GM19452 (cell line): Measurements from ENCODE around the gene CTCFL.

ENCODE experiments used
- ATAC-seq: cut with Tn5 transposase; IDR thresholded peaks from one replicate; pipeline ENCODE4 v1.9.1; 2021; ENCODE audit not compliant: unreplicated experiment

CTCFL gene

DNA sequence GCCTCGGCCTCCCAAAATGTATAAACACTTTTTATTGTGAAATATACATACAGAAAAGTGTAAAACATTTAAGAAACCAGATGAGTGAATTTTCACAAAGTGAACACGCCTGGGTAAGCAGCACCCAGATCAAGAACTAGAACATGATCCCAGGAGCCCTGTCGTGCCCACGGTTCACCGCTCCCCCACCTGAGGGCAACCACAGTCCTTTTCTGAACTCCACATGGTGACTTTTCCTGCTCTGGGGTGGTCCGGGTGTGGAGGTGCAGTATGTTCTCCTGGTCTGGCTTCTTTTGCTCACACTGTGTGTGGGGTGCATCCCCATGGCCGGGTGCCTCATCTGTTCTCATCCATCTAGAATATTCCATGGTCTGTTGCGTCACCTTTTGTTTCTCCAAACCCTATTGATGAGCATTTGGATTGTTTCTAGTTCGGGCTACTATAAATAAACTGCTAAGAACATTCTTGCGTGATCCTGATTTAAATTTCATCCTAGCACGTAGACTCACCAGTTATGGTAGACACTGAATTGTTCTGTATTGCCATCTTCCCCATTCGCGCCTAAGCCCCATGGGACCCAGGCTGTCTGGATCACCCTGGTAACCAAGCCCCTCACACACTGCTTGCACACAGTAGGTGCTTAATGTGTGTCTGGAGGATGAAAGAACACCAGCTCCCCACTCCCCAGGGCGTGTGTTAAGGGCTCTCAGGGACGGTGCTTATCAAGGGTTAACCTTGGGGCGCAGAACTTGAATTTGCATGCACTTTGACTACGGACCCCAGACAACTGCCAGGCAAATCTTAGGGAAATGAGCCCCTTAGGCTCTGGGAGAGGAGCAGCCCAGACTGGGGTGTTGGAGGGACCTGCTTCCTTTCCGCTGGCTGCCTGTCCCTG lies 56.2 kb downstream of the CTCFL start:
- no peak for ATAC-seq

DNA sequence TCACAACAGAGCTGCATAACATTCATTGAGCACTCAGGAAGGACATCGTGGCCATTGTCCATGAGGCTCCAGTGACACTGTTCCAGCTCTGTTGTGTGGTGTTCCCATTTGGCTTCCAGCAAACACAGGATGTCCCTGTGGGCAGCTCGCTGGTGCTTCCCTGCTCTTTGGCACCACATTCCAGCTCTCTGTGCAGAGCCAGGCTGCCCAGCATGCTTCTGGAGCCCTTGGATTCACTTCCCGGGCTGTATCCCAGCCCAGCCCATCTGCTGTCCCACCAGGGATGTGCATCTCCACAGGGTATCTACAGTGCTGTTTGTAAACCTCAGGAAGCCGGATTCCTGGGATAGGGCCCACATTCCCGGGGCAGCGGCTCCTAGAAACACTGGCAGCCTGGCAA lies 57.2 kb downstream of the CTCFL start:
- ATAC-seq = no peak

DNA sequence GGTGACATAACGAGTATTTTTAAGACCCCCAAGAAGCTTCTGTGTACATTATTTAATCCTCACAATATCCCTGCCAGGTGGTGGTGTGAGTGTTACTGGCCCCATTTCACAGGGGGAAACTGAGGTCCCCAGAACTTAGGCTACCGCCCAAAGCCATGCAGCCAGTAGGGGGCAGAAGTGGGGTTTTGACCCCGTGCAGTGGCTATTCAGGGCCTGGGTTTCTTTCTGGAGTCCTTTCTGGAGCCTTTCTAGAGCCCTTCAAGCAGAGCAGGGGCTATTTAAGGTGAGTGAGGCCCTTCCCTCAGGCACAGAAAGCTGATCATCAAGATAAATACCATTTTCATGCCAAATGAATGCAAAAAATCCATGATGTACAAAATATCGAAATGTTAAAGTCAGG lies 59.0 kb downstream of the CTCFL start:
- no peak for ATAC-seq

DNA sequence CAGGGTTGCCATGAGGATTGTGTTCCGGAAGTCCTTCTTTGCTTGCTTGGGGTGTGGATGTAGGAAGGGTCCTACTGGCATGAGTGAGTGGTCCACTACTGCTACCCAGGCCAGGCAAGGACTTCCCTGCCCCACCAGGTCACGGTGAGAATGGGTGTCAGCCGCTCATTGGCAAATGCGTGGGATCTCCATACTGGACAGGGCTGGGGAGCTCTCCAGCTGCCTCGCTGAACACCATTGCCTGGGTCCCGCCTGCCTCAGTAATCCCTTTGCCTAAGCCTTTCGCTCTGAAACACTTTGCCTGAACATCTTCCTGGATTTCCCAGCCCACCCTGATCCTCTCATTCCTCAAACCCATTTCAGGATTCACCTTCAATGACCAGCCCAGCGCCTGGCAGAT lies 59.5 kb downstream of the CTCFL start:
- no peak for ATAC-seq

DNA sequence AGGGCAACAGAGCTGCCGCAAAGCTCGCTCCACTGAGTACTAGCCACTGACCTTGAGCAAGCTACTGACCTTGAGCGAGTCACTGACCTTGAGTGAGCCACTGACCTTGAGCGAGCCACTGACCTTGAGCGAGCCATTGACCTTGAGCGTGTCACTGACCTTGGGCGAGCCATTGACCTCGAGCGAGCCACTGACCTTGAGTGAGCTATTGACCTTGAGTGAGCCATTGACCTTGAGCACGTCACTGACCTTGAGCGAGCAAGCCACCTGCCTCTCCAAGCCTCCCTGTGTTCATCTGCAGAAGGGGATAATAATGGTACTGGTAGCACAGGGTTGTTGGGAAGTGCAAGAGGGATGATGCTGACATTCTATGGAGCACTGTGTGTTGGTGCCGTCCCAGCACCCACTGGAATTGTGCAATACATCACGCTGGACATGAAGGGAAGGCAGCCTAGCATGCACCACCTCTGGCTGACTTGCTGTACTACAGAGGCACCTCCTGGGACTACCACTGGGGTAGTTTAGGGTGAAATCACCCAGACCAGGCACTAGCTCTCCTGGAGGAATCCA lies 60.2 kb downstream of the CTCFL start:
- no peak for ATAC-seq

DNA sequence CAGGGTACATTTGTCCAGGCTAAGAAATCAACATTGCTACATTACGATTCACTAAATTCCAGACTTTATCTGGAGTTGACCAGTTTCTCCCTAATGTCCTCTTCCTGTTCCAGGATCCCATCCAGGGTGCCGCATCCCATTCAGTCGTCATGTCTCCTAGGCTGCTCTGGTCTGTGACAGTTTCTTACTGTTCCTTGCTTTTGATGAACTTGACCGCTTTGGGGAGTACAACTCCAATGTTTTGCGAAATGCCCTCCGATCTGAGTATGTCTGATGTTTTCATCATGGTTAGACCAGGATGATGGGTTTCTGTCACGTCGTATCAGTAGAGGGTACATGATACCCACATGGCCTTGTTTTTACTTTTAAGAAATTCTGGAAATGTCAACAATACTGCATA lies 62.2 kb downstream of the CTCFL start:
- ATAC-seq = no peak

DNA sequence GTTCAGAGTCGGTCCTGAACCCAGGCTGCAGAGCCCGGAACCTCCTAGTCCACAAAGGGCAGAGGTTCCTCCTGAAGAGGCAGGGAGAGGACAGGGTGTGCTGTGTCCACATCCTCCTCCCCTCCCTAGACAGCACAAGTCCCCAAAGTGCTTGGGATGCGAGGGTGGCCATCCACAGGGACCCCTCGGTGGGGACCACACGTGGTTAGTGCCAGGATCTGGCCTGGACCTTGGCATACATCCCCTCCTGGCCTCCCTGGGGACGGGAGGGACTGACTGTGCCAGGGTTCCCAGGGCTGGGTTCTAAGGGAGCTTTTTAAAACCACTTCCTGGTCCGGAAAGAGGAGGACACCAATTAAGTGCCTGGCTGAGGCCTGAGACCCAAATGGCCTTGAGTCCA lies 63.2 kb downstream of the CTCFL start:
- no peak for ATAC-seq

DNA sequence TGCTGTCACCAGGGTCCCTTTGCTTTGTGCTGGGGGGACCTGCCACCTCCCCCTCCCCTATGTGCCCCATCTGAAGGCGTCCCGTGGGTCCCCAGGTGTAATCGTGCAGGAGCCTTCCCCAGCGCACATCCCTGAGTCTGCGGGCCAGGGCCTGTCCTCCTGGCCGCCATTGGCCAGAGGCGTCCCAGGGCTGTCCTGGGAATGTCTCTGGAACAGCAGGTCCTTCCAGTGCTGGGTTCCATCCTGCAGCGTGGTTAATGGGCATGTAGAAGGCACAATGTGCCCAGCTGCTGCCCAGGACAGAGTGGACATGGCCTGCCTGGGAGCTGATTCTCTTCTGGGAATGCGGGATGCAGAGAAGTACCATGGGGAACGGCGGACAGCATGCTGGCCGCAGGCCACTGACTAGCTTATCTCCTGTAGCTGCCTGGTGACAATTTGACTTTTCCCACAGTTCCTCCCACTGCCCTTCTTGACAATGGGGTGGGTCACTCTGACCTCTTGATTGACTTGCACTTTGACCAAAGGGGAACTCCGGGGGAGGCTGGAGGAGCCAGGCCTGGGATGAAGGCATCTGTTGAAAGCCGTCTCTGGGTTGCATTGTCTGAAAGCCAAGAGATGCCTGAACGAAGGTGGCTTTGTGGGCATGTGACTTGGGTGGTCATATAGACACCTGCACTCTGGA lies 64.0 kb downstream of the CTCFL start:
- ATAC-seq = no peak

DNA sequence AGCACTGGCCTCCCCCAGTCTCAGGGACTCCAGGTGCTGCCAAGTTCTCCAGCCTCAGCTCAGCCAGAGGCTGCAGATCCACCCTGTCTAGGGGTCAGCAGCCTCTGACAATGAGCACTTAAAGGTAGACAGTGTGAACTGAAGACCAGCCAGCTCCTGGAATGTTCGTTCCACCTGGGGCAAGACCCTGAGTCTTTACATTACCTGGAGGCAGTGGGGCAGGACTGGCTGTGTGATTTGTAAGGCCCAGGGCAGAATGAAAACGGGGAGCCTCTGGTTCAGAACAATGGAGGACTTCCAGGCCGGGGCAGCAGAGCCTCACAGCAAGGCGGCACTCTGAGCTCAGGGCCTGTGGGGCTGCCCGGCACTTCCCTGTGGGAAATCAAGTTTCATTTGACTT lies 65.0 kb downstream of the CTCFL start:
- no peak for ATAC-seq

DNA sequence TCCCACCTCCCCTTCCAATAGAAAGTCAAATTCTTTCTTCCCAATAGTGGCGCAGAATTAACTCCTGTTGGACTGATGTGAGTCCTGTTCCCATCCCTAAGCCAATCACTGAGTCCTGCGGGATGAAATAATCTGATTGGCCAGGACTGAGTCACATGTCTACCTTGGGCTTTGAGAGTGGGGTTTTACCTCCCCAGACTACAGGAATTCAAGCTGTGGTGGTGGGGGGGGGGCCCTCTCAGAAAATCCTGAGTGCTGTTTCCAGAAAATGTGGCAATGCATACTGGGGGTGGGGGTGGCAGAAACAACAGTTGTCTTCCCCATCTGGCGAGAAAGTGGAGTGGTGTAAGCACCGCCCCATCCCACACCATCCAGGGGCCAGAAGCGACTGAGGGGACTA lies 65.7 kb downstream of the CTCFL start:
- ATAC-seq = no peak

DNA sequence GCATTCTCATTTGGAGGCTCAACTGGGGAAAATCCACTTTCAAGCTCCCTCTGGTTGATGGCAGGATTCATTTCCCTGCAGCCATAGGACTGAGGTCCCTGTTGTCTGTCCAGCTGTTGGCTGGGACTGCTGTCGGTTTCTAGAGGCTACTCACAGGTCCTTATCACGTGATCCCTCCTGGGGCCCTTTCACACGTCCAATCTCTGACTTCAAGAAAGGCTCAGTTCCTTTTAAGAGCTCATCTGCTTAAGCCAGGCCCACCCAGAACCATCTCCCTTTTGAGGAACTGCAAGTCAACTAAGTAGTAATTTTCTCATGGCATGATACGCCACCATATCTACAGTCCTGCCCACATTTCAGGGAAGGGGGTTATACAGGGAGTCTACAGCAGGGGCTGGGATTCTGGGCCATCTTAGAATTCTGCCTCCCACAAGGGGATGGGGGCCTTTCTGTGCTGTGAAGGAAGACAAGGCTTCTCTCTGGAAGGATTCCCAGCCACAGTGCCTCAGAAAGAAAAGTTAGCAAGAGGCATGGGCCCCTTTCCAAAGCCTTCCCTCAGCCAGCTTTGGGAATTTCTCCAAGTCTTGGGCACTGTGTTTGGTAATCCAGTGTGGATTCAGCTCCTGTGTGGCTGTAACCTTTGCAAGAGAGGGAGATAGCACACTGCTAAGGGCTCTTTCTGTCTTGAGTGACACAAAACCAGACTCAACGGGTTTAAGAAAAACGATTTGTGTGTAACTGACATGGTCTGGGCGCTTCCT lies 66.4 kb downstream of the CTCFL start:
- ATAC-seq = no peak

DNA sequence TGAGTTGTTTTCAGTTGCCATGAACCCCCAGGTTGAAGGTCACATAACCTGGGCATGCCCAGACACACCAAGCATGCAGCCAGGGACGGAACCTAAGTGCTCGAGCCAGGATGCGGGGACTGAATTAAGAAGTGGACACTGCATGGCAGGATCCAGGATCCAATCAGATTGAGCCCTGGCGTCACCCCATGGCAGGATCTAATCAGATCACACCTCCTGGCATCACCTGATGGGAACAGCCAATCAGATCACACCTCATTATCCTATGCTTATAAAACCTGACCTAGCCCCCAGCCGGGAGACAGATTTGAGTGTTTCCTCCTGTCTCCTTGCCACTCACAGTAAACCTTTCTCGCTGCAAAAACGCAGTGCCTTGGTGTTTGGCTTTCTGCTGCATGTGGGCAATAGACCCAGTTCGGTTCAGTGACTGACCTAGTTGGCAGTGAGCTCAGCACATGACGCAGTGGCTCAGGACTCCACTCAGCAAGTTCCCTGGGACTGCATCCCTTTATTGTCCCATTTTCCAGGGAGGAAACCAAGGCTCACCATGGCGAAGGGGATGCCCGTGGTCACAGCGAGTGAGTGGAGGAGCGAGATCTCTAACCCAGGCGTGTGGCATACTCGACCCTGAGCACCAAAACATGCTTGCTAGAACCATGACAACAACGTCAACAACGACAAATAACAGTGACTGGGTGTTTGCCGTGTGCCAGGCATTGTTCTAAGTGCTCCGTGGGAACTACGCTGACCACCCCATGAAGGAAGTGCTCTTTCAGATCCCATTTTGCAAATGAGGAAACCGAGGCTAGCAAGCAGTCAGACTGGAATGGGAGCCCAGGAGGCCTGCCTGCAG lies 67.5 kb downstream of the CTCFL start:
- no peak for ATAC-seq

DNA sequence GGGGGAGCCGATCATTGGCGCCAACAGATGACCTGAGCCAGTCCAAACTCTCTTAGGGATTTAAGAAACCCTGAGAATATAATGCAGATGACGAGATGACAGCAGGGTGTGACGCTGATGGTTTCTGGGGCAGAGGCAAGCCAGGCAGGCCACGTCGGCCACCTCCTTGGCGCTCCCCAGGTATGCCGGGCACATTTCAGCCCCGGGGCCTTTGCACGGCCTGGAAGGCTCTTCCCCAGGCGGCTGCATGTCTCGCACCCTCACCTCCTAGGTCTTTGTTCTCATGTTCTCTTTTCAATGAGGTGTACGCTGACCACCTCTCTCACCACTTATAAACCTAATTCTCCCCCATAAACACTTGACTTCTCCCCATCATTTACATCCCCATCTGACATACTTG lies 68.8 kb downstream of the CTCFL start:
- ATAC-seq = no peak

DNA sequence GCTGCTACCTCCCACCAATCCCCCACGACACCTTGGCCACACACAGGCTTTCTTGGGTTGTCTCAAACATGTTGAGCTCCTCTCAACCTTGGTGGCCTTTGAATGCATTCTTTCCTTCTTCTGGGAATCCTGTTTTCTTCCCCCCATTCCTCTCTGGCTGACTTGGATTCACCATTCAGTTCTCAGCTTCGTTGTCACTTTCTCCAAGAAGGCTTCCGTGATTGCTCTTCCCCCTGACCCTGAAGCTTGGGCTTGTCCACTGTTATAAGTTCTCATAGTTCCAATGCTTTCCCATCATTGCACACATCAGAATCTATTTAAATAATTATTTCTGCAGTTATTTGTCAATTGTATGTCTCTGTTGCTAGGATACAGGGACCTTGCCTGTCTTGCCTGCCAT lies 69.6 kb downstream of the CTCFL start:
- ATAC-seq = no peak

DNA sequence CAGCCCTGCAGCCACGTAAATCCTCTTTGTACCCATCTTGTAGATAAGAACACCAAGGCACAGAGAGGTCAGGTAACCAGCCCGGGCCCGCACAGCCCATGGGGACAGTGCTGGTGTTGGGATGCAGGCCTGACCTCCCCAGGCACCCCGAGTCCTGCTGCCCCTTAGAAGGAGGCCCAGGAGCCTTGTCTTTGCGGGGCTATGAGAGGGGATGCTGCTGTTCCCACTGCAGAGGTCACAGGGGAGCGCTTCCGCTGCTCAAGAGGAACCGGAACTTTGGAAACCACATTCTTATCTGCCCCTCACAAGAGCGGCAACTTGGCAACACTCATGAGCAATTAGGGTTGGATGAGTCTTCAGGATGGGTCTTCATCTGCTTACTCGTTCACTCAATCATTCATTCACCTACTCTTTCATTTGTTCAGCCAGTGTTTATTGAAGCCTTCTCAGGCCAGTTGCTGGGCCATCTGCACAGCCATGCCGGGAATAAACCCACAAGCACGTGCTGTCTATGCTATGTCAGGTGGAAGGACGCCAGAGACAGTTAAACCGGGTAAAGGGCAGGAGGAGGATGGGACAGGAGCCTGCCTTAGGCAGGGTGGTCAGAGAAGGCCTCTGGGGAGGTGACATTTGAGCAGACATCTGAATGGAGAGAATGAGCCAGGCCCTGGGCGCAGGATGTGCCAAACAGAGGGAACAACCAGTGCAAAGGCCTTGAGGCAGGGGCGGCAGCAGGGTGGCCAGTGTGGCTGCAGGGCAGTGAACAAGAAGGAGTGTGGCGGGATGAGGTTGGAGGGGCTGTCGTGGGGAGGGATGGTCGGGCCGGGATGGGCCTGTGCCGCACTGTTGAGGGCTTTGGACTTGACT lies 72.9 kb downstream of the CTCFL start:
- peak; percentile 50 for ATAC-seq

DNA sequence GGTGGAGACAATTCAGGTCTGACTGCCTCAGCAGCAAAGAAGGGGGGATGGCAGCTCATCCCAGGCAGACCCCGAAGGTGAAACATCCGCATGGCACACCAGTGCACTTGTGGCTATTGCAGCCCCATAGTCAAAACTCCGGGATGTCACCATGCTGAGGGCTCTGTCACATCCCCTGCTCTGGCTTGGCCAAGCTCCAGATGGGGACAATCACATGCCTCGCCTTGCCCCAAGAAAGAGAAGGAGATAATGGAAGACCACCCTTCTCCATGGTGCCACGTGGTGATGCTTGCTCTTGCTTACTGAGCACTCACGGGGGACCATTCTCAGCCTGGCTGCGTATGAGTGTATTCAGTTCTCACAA lies 73.5 kb downstream of the CTCFL start:
- no peak for ATAC-seq

DNA sequence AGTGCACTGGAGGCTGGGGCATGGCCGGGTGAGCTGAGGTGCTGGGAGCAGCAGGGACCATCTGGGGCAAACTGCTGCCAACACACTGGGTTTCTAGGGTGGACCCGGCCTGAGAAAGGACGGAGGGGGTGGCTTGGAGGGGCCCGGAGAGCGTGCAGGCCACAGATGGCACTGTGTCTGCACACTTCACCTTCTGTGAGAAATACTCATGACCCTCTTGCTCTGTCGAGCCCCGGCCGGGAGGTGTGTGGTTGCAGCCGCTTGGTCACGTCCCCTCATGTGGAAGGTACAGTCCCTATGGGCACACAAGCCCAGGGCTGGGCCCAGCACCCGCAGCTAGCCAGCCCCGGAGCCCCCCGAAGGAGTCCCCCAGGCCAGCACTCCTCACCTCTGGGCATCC lies 74.0 kb downstream of the CTCFL start:
- no peak for ATAC-seq

DNA sequence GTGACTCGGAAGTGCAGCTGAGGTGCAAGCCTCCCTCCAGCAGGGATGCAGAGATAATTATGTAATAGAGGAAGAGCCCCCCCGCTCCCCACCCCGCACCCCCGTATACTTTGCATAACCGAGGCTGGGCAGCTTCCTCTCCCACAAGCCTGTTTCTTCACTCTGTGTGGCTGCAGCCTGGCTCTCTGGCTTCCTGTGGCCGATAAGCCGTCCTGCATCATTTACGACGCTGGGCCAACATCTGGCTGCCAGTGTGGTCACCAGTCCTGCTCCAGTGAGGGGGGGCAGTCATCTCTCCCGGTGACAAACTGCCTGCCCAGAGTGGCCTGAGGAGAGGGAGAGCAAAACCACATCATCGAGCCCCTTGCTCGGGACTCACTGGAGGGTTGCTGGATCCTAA lies 74.5 kb downstream of the CTCFL start:
- peak; percentile 78 for ATAC-seq
